Measurements from ENCODE around the gene DRG2. TPM values are rescaled to one million over a fixed set of nuclear protein-coding genes. Genes with fewer than 3 reads are reported as not detected.

Gene DRG2
- polyA plus RNA-seq, 1 of the 3 experiments (the other 2 are of a cell fraction), result 39.9 TPM

- ChIA-PET POLR2A (no interaction called here), CTCF (interaction anchor here (0.8 to 3.1 kb wide), 5 partner anchors 8 to 34 kb away, joined by 3 to 9 read pairs (median 5); no protein-coding TSS in a partner anchor)
- H3K9ac ChIP-seq, result no peak overlapping the region
- H3K79me2 ChIP-seq (ENCODE audit: insufficient read depth), result no peaks in the 10 kb centered on the region
- H3K4me1 ChIP-seq (ENCODE audit: control insufficient read depth in 1 of 2, insufficient read depth in 2 of 2, low read depth in 1 of 2, low read length in 1 of 2), result peaks cover 0 to 18% of the 10 kb centered on the region in 2 experiments; a peak in 1 of 4 replicates
- no peaks in the 10 kb centered on the region for H3K9me2 ChIP-seq
- no peak overlapping the region for H3K4me3 ChIP-seq (ENCODE audit: low read depth in 2 of 2, low read length in 1 of 2)
- no peak for DNase-seq
- H3K36me3 ChIP-seq (replicated peaks in 1 of 2; ENCODE audit: control insufficient read depth in 1 of 2, insufficient read depth in 2 of 2, low read length in 1 of 2), result no peaks in the 10 kb centered on the region
- TF ChIP-seq RAD21 (IDR thresholded peaks at IDR 0.05; ENCODE audit: low read length) (no peak), USF2 (IDR thresholded peaks at IDR 0.05; ENCODE audit: borderline replicate concordance, low read depth, low read length) (no peak), JUND (IDR thresholded peaks at IDR 0.05) (no peak), USF1 (IDR thresholded peaks at IDR 0.05; ENCODE audit: borderline replicate concordance, low read depth) (no peak), ELF1 (IDR thresholded peaks at IDR 0.05) (no peak), EP300 (IDR thresholded peaks at IDR 0.05; ENCODE audit: borderline replicate concordance in 1 of 2, low read depth in 1 of 2, low read length in 1 of 2) (no peak), TCF12 (IDR thresholded peaks at IDR 0.05) (no peak), NFIC (IDR thresholded peaks at IDR 0.05; ENCODE audit: borderline replicate concordance) (no peak), MEF2A (IDR thresholded peaks at IDR 0.05; ENCODE audit: borderline replicate concordance, low read depth) (no peak), NRF1 (IDR thresholded peaks at IDR 0.05; ENCODE audit: low read depth, low read length) (no peak)
- H3F3A ChIP-seq (replicated peaks; ENCODE audit: insufficient read depth), result peaks cover 3% of the 10 kb centered on the region
- H2AFZ ChIP-seq (ENCODE audit: low read depth), result no peak overlapping the region
- no peak overlapping the region for H3K27ac ChIP-seq (ENCODE audit: low read depth in 2 of 2, low read length in 1 of 2)
- 74% methylated on average over 6 of the region's 8 CpGs for WGBS (ENCODE audit: low lambda C conversion rate)
- H3K9me3 ChIP-seq, result no peaks in the 10 kb centered on the region
- H4K20me1 ChIP-seq (ENCODE audit: insufficient read depth), result no peaks in the 10 kb centered on the region
- no peak overlapping the region for H3K4me2 ChIP-seq
- H3K27me3 ChIP-seq (ENCODE audit: insufficient read depth), result no peaks in the 10 kb centered on the region
Measured at GRCh38 chr17:18138065-18138749, 50.5 kb downstream of the DRG2 start.

GRCh38 chr17:18139092-18139491 lies 51.3 kb downstream of the DRG2 start:
- Histone ChIP-seq H3K4me2 (no peak overlapping the region), H3K4me3 (ENCODE audit: low read depth in 2 of 2, low read length in 1 of 2) (no peak overlapping the region), H3K9me2 (no peaks in the 10 kb centered on the region), H3K36me3 (replicated peaks in 1 of 2; ENCODE audit: control insufficient read depth in 1 of 2, insufficient read depth in 2 of 2, low read length in 1 of 2) (no peaks in the 10 kb centered on the region), H3K79me2 (ENCODE audit: insufficient read depth) (no peaks in the 10 kb centered on the region), H3F3A (replicated peaks; ENCODE audit: insufficient read depth) (peaks cover 3% of the 10 kb centered on the region), H3K27me3 (ENCODE audit: insufficient read depth) (no peaks in the 10 kb centered on the region), H3K27ac (ENCODE audit: low read depth in 2 of 2, low read length in 1 of 2) (no peak overlapping the region), H3K4me1 (ENCODE audit: control insufficient read depth in 1 of 2, insufficient read depth in 2 of 2, low read depth in 1 of 2, low read length in 1 of 2) (peaks cover 0 to 18% of the 10 kb centered on the region in 2 experiments; a peak in 1 of 4 replicates), H2AFZ (ENCODE audit: low read depth) (no peak overlapping the region), H3K9ac (no peak overlapping the region), H4K20me1 (ENCODE audit: insufficient read depth) (no peaks in the 10 kb centered on the region), H3K9me3 (no peaks in the 10 kb centered on the region)
- no peak for TF ChIP-seq NRF1 (IDR thresholded peaks at IDR 0.05; ENCODE audit: low read depth, low read length)
- no peak for TF ChIP-seq EP300 (IDR thresholded peaks at IDR 0.05; ENCODE audit: borderline replicate concordance in 1 of 2, low read depth in 1 of 2, low read length in 1 of 2)
- TF ChIP-seq SMC3 (IDR thresholded peaks at IDR 0.05; ENCODE audit: low read depth, low read length), result no peak
- TF ChIP-seq GABPA (IDR thresholded peaks at IDR 0.05; ENCODE audit: low read depth), result no peak
- TF ChIP-seq USF2 (IDR thresholded peaks at IDR 0.05; ENCODE audit: borderline replicate concordance, low read depth, low read length), result no peak
- no peak for TF ChIP-seq RFX5 (IDR thresholded peaks at IDR 0.05; ENCODE audit: low read length)
- no peak for TF ChIP-seq ELF1 (IDR thresholded peaks at IDR 0.05)
- TF ChIP-seq FOSL2 (IDR thresholded peaks at IDR 0.05; ENCODE audit: borderline replicate concordance, low read depth), result no peak
- TF ChIP-seq NFIC (IDR thresholded peaks at IDR 0.05; ENCODE audit: borderline replicate concordance), result no peak
- TF ChIP-seq JUND (IDR thresholded peaks at IDR 0.05), result no peak
- TF ChIP-seq TAF1 (IDR thresholded peaks at IDR 0.05; ENCODE audit: borderline replicate concordance, low read depth, low read length), result no peak
- TF ChIP-seq RCOR1 (IDR thresholded peaks at IDR 0.05; ENCODE audit: low read length), result no peak
- no peak for TF ChIP-seq TCF12 (IDR thresholded peaks at IDR 0.05)
- no peak for TF ChIP-seq GATA2 (CRISPR knock-in tag; IDR thresholded peaks at IDR 0.05)
- TF ChIP-seq POLR2AphosphoS5 (IDR thresholded peaks at IDR 0.05; ENCODE audit: low read depth, low read length), result no peak
- TF ChIP-seq MXI1 (IDR thresholded peaks at IDR 0.05; ENCODE audit: low read depth, low read length), result no peak
- POLR2A ChIA-PET, result no interaction called here
- DNase-seq, result no peak
- CTCF ChIA-PET, result interaction anchor here (0.7 to 4.3 kb wide), 6 partner anchors 9 to 78 kb away, joined by 3 to 25 read pairs (median 6); no protein-coding TSS in a partner anchor
- WGBS (ENCODE audit: low lambda C conversion rate), result 88% methylated on average over 2 of the region's 2 CpGs
